Calu3 (cell line): ENCODE data around the gene MAML1. TPM values are rescaled to one million over a fixed set of nuclear protein-coding genes. Genes with fewer than 3 reads are reported as not detected.

Experiments used
- BruUV-seq: library from RNA; stranded (reverse); fragments of 400-500 nt; replicated peaks from 2 replicates; lab custom pipeline; 2021; lab: Mats Ljungman, UMichigan
- CTCF ChIA-PET: fragments of 300-600 bp; sonication (Branson Sonifier 250); formaldehyde crosslinking; loops from one replicate; lab custom pipeline; 2022; ENCODE audit warnings: antibody characterized with exemption; lab: Charles Lee
- DNase-seq: peaks from one replicate; pipeline ENCODE4 v3.0.0; 2022
- H3K27ac Mint-ChIP-seq: one replicate; pipeline ENCODE4 v1.8.0; 2022; ENCODE audit warnings: mixed read lengths; ENCODE audit not compliant: unreplicated experiment
- H3K27me3 Mint-ChIP-seq: one replicate; pipeline ENCODE4 v1.8.0; 2022; ENCODE audit warnings: mixed read lengths; ENCODE audit not compliant: unreplicated experiment
- H3K36me3 Mint-ChIP-seq: one replicate; pipeline ENCODE4 v1.8.0; 2022; ENCODE audit warnings: mild to moderate bottlenecking, moderate library complexity, mixed read lengths; ENCODE audit not compliant: insufficient read depth, unreplicated experiment
- H3K4me1 Mint-ChIP-seq: one replicate; pipeline ENCODE4 v1.8.0; 2022; ENCODE audit warnings: mild to moderate bottlenecking, low read depth, mixed read lengths; ENCODE audit not compliant: unreplicated experiment
- H3K4me3 Mint-ChIP-seq: one replicate; pipeline ENCODE4 v1.8.0; 2022; ENCODE audit warnings: mild to moderate bottlenecking, low read depth, moderate library complexity, mixed read lengths; ENCODE audit not compliant: unreplicated experiment
- H3K9me3 Mint-ChIP-seq: one replicate; pipeline ENCODE4 v1.8.0; 2022; ENCODE audit warnings: low read depth, mixed read lengths; ENCODE audit not compliant: unreplicated experiment
- intact Hi-C: fragments of 100-400 bp; cut with micrococcal nuclease; formaldehyde crosslinking; loops from one replicate; pipeline ENCODE4 v1.10.0; 2022; ENCODE audit not compliant: unreplicated experiment
- total RNA-seq: library from RNA; stranded (reverse); gene quantifications from 2 replicates; pipeline ENCODE4 v1.2.3, GENCODE V29; 2022
- TF ChIP-seq, protein P1 (sequence below): fragments of 200-600 bp; IDR thresholded peaks from one replicate; pipeline ENCODE4 v1.8.0; 2022; ENCODE audit warnings: antibody characterized with exemption; ENCODE audit not compliant: unreplicated experiment

MAML1 gene
- total RNA-seq, 1 experiment from 2014 or later = 38.5 TPM

GRCh38 chr5:179819296-179820126 is 86.9 kb downstream of the MAML1 start:
- TF ChIP-seq, protein P1, sequence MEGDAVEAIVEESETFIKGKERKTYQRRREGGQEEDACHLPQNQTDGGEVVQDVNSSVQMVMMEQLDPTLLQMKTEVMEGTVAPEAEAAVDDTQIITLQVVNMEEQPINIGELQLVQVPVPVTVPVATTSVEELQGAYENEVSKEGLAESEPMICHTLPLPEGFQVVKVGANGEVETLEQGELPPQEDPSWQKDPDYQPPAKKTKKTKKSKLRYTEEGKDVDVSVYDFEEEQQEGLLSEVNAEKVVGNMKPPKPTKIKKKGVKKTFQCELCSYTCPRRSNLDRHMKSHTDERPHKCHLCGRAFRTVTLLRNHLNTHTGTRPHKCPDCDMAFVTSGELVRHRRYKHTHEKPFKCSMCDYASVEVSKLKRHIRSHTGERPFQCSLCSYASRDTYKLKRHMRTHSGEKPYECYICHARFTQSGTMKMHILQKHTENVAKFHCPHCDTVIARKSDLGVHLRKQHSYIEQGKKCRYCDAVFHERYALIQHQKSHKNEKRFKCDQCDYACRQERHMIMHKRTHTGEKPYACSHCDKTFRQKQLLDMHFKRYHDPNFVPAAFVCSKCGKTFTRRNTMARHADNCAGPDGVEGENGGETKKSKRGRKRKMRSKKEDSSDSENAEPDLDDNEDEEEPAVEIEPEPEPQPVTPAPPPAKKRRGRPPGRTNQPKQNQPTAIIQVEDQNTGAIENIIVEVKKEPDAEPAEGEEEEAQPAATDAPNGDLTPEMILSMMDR = no peak
- Mint-ChIP-seq H3K4me1 (peaks cover 27% of the 10 kb centered on the region), H3K27ac (peak overlapping the region; percentile 96), H3K27me3 (no peaks in the 10 kb centered on the region), H3K4me3 (peak overlapping the region; percentile 97), H3K36me3 (peaks cover 94% of the 10 kb centered on the region), H3K9me3 (no peaks in the 10 kb centered on the region)
- no TSS peak for BruUV-seq
- intact Hi-C loops = loop anchor here (1.0 to 5.0 kb wide), 3 partner anchors 11 to 57 kb away; no protein-coding TSS in a partner anchor
- DNase-seq = peak; percentile 90
- CTCF ChIA-PET = interaction anchor here (0.5 to 1.6 kb wide), 3 partner anchors 11 to 87 kb away, joined by 3 to 6 read pairs (median 3); partner anchors contain the start of gene MAML1

GRCh38 chr5:179820127-179820482 is 87.5 kb downstream of the MAML1 start:
- no peak for DNase-seq
- H3K36me3 Mint-ChIP-seq = peaks cover 94% of the 10 kb centered on the region
- TSS peak; percentile 66 for BruUV-seq
- no peaks in the 10 kb centered on the region for H3K9me3 Mint-ChIP-seq
- peak overlapping the region; percentile 96 for H3K27ac Mint-ChIP-seq
- TF ChIP-seq, protein P1 = no peak
- no peaks in the 10 kb centered on the region for H3K27me3 Mint-ChIP-seq
- intact Hi-C loops = loop anchor here (2.0 to 5.0 kb wide), 2 partner anchors 15 to 58 kb away; no protein-coding TSS in a partner anchor
- H3K4me3 Mint-ChIP-seq = peak overlapping the region; percentile 97
- CTCF ChIA-PET = interaction anchor here (1.0 to 1.6 kb wide), 2 partner anchors 12 to 88 kb away, joined by 3 to 6 read pairs; partner anchors contain the start of gene MAML1
- peaks cover 33% of the 10 kb centered on the region for H3K4me1 Mint-ChIP-seq

- intact Hi-C loops = loop anchor here (2.0 to 5.0 kb wide), 2 partner anchors 16 to 58 kb away; no protein-coding TSS in a partner anchor
- DNase-seq = peak; percentile 91
- peak within 1 kb of the TSS; percentile 97 for H3K4me3 Mint-ChIP-seq
- BruUV-seq = no TSS peak
- peaks cover 94% of the 10 kb centered on the region for H3K36me3 Mint-ChIP-seq
- H3K9me3 Mint-ChIP-seq = no peaks in the 10 kb centered on the region
- H3K27ac Mint-ChIP-seq = peak within 1 kb of the TSS; percentile 99
- CTCF ChIA-PET = interaction anchor here (1.6 kb wide), 1 partner anchor 13 kb away, joined by 6 read pairs; no protein-coding TSS in a partner anchor
- TF ChIP-seq, protein P1 = no peak
- peaks cover 39% of the 10 kb centered on the region for H3K4me1 Mint-ChIP-seq
- H3K27me3 Mint-ChIP-seq = no peaks in the 10 kb centered on the region
Observed at GRCh38 chr5:179820483-179821297, 88.1 kb downstream of the MAML1 start, which contains the start of gene SQSTM1. TSS of gene SQSTM1 (plus strand) at chr5:179820905. CDS start at chr5:179820937, 32 bp downstream.
